CD4-positive, alpha-beta T cell treated with Interleukin-21 for 1 hour (primary cell): ENCODE data around the gene KCNC2.

Experiments used
- DNase-seq: peaks from one replicate; pipeline ENCODE4 v3.0.0-alpha.2; 2020

The KCNC2 gene

DNA sequence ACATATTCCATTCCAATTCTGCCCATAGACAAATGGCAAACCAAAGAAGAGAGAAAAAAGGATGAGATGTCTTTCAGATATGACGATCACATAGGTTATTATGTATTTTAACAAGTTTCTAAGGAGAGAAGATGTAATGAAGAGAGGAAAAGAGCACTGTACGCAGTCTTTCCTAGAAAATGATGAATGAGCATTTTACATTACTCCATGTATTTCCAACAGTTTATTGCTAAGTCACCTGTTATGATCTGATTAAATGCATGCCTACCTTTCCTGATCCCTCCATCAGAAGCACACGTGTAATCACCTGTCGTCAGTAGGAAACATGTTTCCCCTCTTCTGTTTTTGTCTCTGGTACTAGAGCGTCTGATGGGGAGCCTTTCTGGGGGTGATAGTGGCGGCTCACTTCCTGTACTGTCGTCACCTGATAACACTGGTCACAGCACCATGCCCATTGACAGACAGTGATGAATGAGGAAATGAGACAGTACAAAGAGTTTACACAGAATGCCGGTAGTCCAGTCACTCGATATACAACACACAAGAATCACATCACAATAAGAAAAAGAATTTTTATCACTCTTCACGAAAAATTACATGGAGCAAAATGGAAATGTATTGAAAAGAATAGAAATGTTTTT lies 161.6 kb downstream of the KCNC2 start:
- DNase-seq, result no peak

- DNase-seq, result no peak
These were observed 167.5 kb downstream of the KCNC2 start for GRCh38 chr12:75042125-75042524.

GRCh38 chr12:75041472-75041871 lies 168.2 kb downstream of the KCNC2 start:
- DNase-seq, result no peak

DNA sequence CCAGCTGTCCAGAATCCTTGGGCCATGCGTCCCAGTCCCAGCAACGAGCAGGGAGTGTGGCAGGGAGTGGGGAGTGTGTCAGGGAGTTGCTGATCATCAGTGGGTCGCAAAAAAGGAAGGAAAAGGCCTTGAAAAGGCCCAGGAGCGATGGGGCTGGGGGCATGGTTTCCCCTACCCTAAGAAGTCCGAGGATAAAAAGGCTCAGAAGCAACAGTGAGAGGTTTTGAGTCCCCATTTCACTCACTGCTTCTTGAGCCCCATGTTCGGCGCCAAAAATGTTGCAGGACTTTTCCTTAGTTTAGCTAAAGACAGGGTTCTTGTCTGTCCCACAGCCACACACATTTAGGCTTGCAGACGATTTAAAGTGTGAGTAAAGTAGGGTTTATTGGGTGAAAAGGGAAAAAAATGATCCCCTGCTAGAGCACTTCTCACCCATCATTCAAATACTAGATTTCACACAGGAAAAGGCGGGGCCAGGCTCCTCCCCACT lies 189.5 kb downstream of the KCNC2 start:
- DNase-seq, result no peak

- no peak for DNase-seq
These were observed 198.5 kb downstream of the KCNC2 start for GRCh38 chr12:75011120-75011519.

DNA sequence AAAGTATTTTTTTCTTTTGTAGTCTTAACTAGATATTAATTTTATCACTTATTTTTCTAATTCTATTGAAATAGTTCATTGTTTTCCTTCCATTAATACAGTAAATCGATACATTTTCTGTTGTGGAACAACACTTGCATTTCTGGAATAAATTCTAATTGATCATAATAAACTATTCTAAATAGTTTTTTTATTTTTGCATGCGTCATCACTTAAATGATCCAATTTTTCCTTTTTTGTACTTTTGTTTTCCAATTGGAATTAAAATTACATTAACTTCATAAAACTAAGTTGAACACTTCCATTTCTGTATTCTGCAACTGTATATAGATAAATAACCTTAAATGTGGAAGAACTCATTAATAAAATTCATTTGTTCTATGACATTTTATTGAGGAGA lies 202.5 kb downstream of the KCNC2 start:
- no peak for DNase-seq

DNA sequence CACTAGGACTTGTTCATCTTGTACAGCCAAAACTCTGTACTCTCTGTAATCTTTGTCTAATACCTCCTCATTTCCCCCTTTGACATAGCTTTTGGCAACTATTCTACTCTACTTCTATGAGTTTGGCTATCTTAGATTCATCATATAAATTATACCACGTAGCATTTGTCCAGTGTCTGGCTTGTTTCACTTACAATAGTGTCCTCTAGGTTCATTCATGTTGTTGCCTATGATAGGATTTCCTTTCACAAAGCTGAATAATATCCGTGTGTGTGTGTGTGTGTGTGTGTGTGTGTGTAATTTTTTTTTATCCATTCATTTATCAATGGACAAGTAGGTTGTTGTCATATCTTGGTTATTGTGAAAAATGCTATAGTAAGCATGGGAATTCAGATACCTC lies 209.5 kb downstream of the KCNC2 start:
- no peak for DNase-seq

- DNase-seq, result no peak
These were observed 210.2 kb downstream of the KCNC2 start for GRCh38 chr12:74999474-74999873.
